HepG2 (cell line): ENCODE results near the gene LEF1. TPM values are rescaled to one million over a fixed set of nuclear protein-coding genes. Genes with fewer than 3 reads are reported as not detected.

Source experiments
- ATAC-seq: fragments of 200-7000 bp; cut with Tn5 transposase; 3 replicates; pipeline ENCODE4 v1.9.1; 2020; ENCODE audit warnings: mild to moderate bottlenecking, moderate library complexity
- BruUV-seq: library from RNA; stranded (reverse); fragments of 400-500 nt; replicated peaks from 2 replicates; lab custom pipeline; 2021; lab: Mats Ljungman, UMichigan
- CTCF ChIA-PET: fragments of 300-600 bp; formaldehyde crosslinking; extraction: SDS; loops from one replicate; lab custom pipeline; 2021; ENCODE audit warnings: low total read pairs, inconsistent platforms, low intra/inter-chr PET ratio; lab: Yijun Ruan, JAX
- POLR2A ChIA-PET: fragments of 350-600 bp; sonication (Branson Sonifier 250); formaldehyde crosslinking; loops from one replicate; lab custom pipeline; 2020; ENCODE audit warnings: antibody characterized with exemption, inconsistent platforms; lab: Yijun Ruan, JAX
- DNase-seq: peaks from one replicate; pipeline ENCODE4 v3.0.0-alpha.2; 2015; ENCODE audit warnings: low spot score
- FAIRE-seq: peaks from 3 replicates; lab custom pipeline; 2011; peaks lifted over from hg19 to GRCh38; lab: Jason Lieb, UNC
- H2AFZ ChIP-seq: one replicate; pipeline ENCODE4 v1.6.1; 2011; ENCODE audit warnings: low read length, inconsistent platforms
- H3K27ac ChIP-seq: fragments of 300-600 bp; 3 replicates; pipeline ENCODE4 v1.8.0; 2011; ENCODE audit warnings: mixed run types, mild to moderate bottlenecking, mixed read lengths, low read length, inconsistent platforms; ENCODE audit not compliant: insufficient read depth; ENCODE audit errors: extremely low read length
- H3K27me3 ChIP-seq, 2 experiments: fragments of 200-600 bp in 1 of 2; 2 replicates in 1 of 2; 3 replicates in 1 of 2; pipeline versions ENCODE4 v1.6.0 to v1.8.0; 2011; ENCODE audit warnings: low read length in 2 of 2, mild to moderate bottlenecking in 2 of 2, moderate library complexity in 2 of 2, inconsistent platforms in 1 of 2; ENCODE audit not compliant: insufficient read depth in 2 of 2, control insufficient read depth in 1 of 2
- H3K36me3 ChIP-seq, 2 experiments: fragments of 200-600 bp in 1 of 2; replicated peaks in 1 of 2; 2 replicates in 1 of 2; 3 replicates in 1 of 2; pipeline versions ENCODE4 v1.5.1 to v1.8.0; 2011; ENCODE audit warnings: low read length in 2 of 2, inconsistent platforms in 1 of 2; ENCODE audit not compliant: insufficient read depth in 2 of 2, control insufficient read depth in 1 of 2
- H3K4me1 ChIP-seq: 2 replicates; pipeline ENCODE4 v1.5.1; 2012; ENCODE audit warnings: low read length, inconsistent platforms; ENCODE audit not compliant: insufficient read depth
- H3K4me2 ChIP-seq: 2 replicates; pipeline ENCODE4 v1.6.0; 2011; ENCODE audit warnings: low read depth, low read length, inconsistent platforms
- H3K4me3 ChIP-seq, 3 experiments: fragments of 200-600 bp in 1 of 3; sonication (generic), shearing (Covaris generic) in 1 of 3; replicated peaks in 1 of 3; 2 replicates each; pipeline ENCODE4 v1.5.1; 2011 to 2016; ENCODE audit warnings: low read length in 3 of 3, inconsistent platforms in 2 of 3, low read depth in 2 of 3, mild to moderate bottlenecking in 2 of 3, control low read depth in 1 of 3, mixed read lengths in 1 of 3; ENCODE audit not compliant: insufficient read depth in 1 of 3
- H3K79me2 ChIP-seq: one replicate; pipeline ENCODE4 v1.6.1; 2011; ENCODE audit warnings: low read length, inconsistent platforms; ENCODE audit not compliant: insufficient read depth
- H3K9ac ChIP-seq: 2 replicates; pipeline ENCODE4 v1.6.0; 2011; ENCODE audit warnings: mild to moderate bottlenecking, low read depth, low read length, inconsistent platforms; ENCODE audit not compliant: insufficient read depth
- H3K9me3 ChIP-seq: 2 replicates; pipeline ENCODE4 v1.5.1; 2012; ENCODE audit warnings: mild to moderate bottlenecking, low read length
- H4K20me1 ChIP-seq: 2 replicates; pipeline ENCODE4 v1.6.0; 2011; ENCODE audit warnings: inconsistent platforms, mild to moderate bottlenecking, low read length, moderate library complexity; ENCODE audit not compliant: insufficient read depth
- EZH2 ChIP-seq: conservative IDR thresholded peaks from 2 replicates; pipeline ENCODE4 v1.6.1; 2012; ENCODE audit warnings: mild to moderate bottlenecking, low read depth, low read length, moderate library complexity
- GTF3A ChIP-seq: sonication (generic); formaldehyde crosslinking; conservative IDR thresholded peaks from 2 replicates; pipeline ENCODE4 v1.4.0; 2020; ENCODE audit warnings: mild to moderate bottlenecking, missing genetic modification reagents
- MATR3 ChIP-seq: sonication (generic); formaldehyde crosslinking; IDR thresholded peaks from 2 replicates; pipeline ENCODE4 v1.4.0; 2020; ENCODE audit warnings: missing genetic modification reagents
- NCOA5 ChIP-seq: sonication (generic); formaldehyde crosslinking; IDR thresholded peaks from 2 replicates; pipeline ENCODE4 v1.4.0; 2020; ENCODE audit warnings: missing genetic modification reagents
- NR2F1 ChIP-seq, 2 experiments: fragments of 450-650 bp in 1 of 2; formaldehyde crosslinking in 1 of 2; IDR thresholded peaks; 2 replicates each; pipeline versions ENCODE4 v1.5.0 to v1.6.1; 2016 to 2020; ENCODE audit warnings: mild to moderate bottlenecking in 1 of 2, missing compliant biosample characterization in 1 of 2, missing genetic modification reagents in 1 of 2, moderate library complexity in 1 of 2
- PPARG ChIP-seq: conservative IDR thresholded peaks from 2 replicates; pipeline ENCODE4 v1.6.1; 2016; ENCODE audit warnings: missing biosample characterization, missing genetic modification reagents
- SOX13 ChIP-seq, 3 experiments: fragments of 450-650 bp in 1 of 3; sonication (generic) in 1 of 3; formaldehyde crosslinking in 1 of 3; IDR thresholded peaks in 2 of 3; conservative IDR thresholded peaks in 1 of 3; 2 replicates each; pipeline versions ENCODE4 v1.5.0 to v1.6.1; 2016 to 2020; ENCODE audit warnings: antibody characterized with exemption in 1 of 3, mild to moderate bottlenecking in 1 of 3, missing compliant biosample characterization in 1 of 3, missing genetic modification reagents in 1 of 3, moderate library complexity in 1 of 3
- ZBTB21 ChIP-seq: sonication (generic); formaldehyde crosslinking; IDR thresholded peaks from 2 replicates; pipeline ENCODE4 v1.4.0; 2020; ENCODE audit warnings: missing genetic modification reagents
- ZFP1 ChIP-seq: IDR thresholded peaks from 2 replicates; pipeline ENCODE4 v1.6.1; 2016
- ZMAT3 ChIP-seq: sonication (generic); formaldehyde crosslinking; conservative IDR thresholded peaks from 2 replicates; pipeline ENCODE4 v1.7.0; 2021; ENCODE audit warnings: missing genetic modification reagents
- ZNF264 ChIP-seq: sonication (generic); formaldehyde crosslinking; IDR thresholded peaks from 2 replicates; pipeline ENCODE4 v1.4.0; 2020; ENCODE audit warnings: missing genetic modification reagents
- ZNF543 ChIP-seq: sonication (generic); formaldehyde crosslinking; IDR thresholded peaks from 2 replicates; pipeline ENCODE4 v1.4.0; 2020; ENCODE audit warnings: mild to moderate bottlenecking, missing genetic modification reagents
- WGBS: methylation state at CpG from one replicate; pipeline ENCODE4 v1.1.6; 2017; ENCODE audit warnings: low lambda C conversion rate; 5-methylcytosine and 5-hydroxymethylcytosine counted together
- in situ Hi-C: cut with HindIII; loops from 2 replicates; pipeline ENCODE4 v1.10.0; 2017; ENCODE audit warnings: low pct_unique_long_range_greater_than_20kb; ENCODE audit not compliant: extremely low pct_ligation_motif_present
- intact Hi-C: fragments of 100-400 bp; cut with micrococcal nuclease; formaldehyde crosslinking; loops from one replicate; pipeline ENCODE4 v1.10.0; 2022; ENCODE audit not compliant: unreplicated experiment
- polyA plus RNA-seq, 8 experiments: library from polyadenylated mRNA; depleted of rRNA in 3 of 8; stranded (reverse) in 7 of 8; unstranded in 1 of 8; fragments of >200 nt; fragmentation: Illumina TruSeq in 4 of 8; extraction: Trizol in 4 of 8; gene quantifications; 2 replicates each; pipeline versions ENCODE4 v1.2.1 to v1.2.3, GENCODE V29; 2011 to 2016; ENCODE audit warnings: low read depth in 4 of 8, missing spikeins in 1 of 8, mixed read lengths in 1 of 8; ENCODE audit not compliant: insufficient read depth in 1 of 8
- total RNA-seq, 5 experiments: library from RNA; depleted of rRNA; stranded (reverse); fragments of >200 nt; fragmentation: Illumina TruSeq; extraction: Trizol; gene quantifications; 2 replicates each; pipeline ENCODE4 v1.2.3, GENCODE V29; 2016; ENCODE audit warnings: low read depth in 1 of 5
- TF ChIP-seq, protein P1 (sequence below): sonication (generic); formaldehyde crosslinking; IDR thresholded peaks from 2 replicates; pipeline ENCODE4 v1.4.0; 2020; ENCODE audit warnings: missing genetic modification reagents, borderline replicate concordance
- TF ChIP-seq, protein P2 (sequence below): IDR thresholded peaks from 2 replicates; pipeline ENCODE4 v1.6.1; 2016; ENCODE audit warnings: missing compliant biosample characterization, missing genetic modification reagents, borderline replicate concordance
- TF ChIP-seq, protein P3 (sequence below): sonication (generic); formaldehyde crosslinking; conservative IDR thresholded peaks from 2 replicates; pipeline ENCODE4 v1.8.0; 2022; ENCODE audit warnings: mild to moderate bottlenecking, moderate library complexity, missing genetic modification reagents
- TF ChIP-seq, protein P4 (sequence below): IDR thresholded peaks from 2 replicates; pipeline ENCODE4 v1.6.1; 2012; ENCODE audit warnings: low read length, improper control_type of control experiment

Gene LEF1
- total and polyA plus RNA-seq, 2 of the 13 experiments (the other 11 are each of a cell fraction or from before 2014, with no cell fraction given): 0.22 to 0.29 TPM

DNA sequence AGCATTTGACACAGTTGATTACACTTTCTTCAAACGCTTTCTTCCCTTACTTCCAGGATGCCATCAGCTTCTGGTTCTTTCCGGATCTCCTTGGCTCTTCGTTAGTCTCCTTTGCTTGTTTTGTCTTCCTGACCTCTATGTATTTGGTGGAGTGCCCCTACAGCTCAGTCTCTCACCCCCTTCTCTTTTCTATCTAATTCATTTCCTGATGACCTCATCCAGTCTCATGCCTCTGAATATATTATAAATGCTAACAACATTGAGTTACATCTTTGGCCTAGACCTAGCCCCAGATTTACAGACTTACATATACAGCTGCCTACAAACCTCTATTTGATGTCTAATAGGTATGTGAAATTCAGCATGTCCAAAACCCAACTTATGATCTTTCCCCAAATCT is 16.5 kb upstream of the LEF1 start:
- no peaks in the 10 kb centered on the region for H3K36me3 ChIP-seq
- no peaks in the 10 kb centered on the region for H4K20me1 ChIP-seq
- no peak overlapping the region for H3K4me3 ChIP-seq
- H3K9ac ChIP-seq: no peak overlapping the region
- BruUV-seq: no TSS peak
- no peak overlapping the region for H2AFZ ChIP-seq
- intact Hi-C loops: no loop called here
- in situ Hi-C loops: no loop called here
- no peak overlapping the region for H3K27ac ChIP-seq
- no peaks in the 10 kb centered on the region for H3K79me2 ChIP-seq
- ChIA-PET CTCF (no interaction called here), POLR2A (no interaction called here)
- DNase-seq (no peak), ATAC-seq (no peak), FAIRE-seq (no peak)
- H3K4me2 ChIP-seq: no peak overlapping the region
- 50% methylated on average over 3 of the region's 3 CpGs for WGBS
- H3K9me3 ChIP-seq: no peaks in the 10 kb centered on the region
- H3K4me1 ChIP-seq: no peaks in the 10 kb centered on the region
- H3K27me3 ChIP-seq: peaks cover 0 to 1% of the 10 kb centered on the region in 2 experiments; a peak in 1 of 5 replicates
- TF ChIP-seq ZNF543 (CRISPR knock-in tag) (no peak), PPARG (no peak), NR2F1 (CRISPR knock-in tag; IDR thresholded peaks at IDR 0.05) (no peak), GTF3A (no peak), ZFP1 (CRISPR knock-in tag) (no peak), ZNF264 (CRISPR knock-in tag) (no peak), EZH2 (no peak), ZBTB21 (CRISPR knock-in tag) (no peak), MATR3 (CRISPR knock-in tag) (no peak), ZMAT3 (CRISPR knock-in tag) (no peak), NCOA5 (no peak), SOX13 (IDR thresholded peaks at IDR 0.05) (no peak), SOX13 (CRISPR knock-in tag; conservative IDR thresholded peaks at IDR 0.05 in 1 of 2, IDR thresholded peaks at IDR 0.05 in 1 of 2) (no peak)
- TF ChIP-seq, protein P1, sequence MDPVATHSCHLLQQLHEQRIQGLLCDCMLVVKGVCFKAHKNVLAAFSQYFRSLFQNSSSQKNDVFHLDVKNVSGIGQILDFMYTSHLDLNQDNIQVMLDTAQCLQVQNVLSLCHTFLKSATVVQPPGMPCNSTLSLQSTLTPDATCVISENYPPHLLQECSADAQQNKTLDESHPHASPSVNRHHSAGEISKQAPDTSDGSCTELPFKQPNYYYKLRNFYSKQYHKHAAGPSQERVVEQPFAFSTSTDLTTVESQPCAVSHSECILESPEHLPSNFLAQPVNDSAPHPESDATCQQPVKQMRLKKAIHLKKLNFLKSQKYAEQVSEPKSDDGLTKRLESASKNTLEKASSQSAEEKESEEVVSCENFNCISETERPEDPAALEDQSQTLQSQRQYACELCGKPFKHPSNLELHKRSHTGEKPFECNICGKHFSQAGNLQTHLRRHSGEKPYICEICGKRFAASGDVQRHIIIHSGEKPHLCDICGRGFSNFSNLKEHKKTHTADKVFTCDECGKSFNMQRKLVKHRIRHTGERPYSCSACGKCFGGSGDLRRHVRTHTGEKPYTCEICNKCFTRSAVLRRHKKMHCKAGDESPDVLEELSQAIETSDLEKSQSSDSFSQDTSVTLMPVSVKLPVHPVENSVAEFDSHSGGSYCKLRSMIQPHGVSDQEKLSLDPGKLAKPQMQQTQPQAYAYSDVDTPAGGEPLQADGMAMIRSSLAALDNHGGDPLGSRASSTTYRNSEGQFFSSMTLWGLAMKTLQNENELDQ: no peak
- TF ChIP-seq, protein P2, sequence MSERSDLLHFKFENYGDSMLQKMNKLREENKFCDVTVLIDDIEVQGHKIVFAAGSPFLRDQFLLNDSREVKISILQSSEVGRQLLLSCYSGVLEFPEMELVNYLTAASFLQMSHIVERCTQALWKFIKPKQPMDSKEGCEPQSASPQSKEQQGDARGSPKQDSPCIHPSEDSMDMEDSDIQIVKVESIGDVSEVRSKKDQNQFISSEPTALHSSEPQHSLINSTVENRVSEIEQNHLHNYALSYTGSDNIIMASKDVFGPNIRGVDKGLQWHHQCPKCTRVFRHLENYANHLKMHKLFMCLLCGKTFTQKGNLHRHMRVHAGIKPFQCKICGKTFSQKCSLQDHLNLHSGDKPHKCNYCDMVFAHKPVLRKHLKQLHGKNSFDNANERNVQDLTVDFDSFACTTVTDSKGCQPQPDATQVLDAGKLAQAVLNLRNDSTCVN (CRISPR knock-in tag): no peak
- TF ChIP-seq, protein P3, sequence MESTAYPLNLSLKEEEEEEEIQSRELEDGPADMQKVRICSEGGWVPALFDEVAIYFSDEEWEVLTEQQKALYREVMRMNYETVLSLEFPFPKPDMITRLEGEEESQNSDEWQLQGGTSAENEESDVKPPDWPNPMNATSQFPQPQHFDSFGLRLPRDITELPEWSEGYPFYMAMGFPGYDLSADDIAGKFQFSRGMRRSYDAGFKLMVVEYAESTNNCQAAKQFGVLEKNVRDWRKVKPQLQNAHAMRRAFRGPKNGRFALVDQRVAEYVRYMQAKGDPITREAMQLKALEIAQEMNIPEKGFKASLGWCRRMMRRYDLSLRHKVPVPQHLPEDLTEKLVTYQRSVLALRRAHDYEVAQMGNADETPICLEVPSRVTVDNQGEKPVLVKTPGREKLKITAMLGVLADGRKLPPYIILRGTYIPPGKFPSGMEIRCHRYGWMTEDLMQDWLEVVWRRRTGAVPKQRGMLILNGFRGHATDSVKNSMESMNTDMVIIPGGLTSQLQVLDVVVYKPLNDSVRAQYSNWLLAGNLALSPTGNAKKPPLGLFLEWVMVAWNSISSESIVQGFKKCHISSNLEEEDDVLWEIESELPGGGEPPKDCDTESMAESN (CRISPR knock-in tag): no peak
- TF ChIP-seq, protein P4, sequence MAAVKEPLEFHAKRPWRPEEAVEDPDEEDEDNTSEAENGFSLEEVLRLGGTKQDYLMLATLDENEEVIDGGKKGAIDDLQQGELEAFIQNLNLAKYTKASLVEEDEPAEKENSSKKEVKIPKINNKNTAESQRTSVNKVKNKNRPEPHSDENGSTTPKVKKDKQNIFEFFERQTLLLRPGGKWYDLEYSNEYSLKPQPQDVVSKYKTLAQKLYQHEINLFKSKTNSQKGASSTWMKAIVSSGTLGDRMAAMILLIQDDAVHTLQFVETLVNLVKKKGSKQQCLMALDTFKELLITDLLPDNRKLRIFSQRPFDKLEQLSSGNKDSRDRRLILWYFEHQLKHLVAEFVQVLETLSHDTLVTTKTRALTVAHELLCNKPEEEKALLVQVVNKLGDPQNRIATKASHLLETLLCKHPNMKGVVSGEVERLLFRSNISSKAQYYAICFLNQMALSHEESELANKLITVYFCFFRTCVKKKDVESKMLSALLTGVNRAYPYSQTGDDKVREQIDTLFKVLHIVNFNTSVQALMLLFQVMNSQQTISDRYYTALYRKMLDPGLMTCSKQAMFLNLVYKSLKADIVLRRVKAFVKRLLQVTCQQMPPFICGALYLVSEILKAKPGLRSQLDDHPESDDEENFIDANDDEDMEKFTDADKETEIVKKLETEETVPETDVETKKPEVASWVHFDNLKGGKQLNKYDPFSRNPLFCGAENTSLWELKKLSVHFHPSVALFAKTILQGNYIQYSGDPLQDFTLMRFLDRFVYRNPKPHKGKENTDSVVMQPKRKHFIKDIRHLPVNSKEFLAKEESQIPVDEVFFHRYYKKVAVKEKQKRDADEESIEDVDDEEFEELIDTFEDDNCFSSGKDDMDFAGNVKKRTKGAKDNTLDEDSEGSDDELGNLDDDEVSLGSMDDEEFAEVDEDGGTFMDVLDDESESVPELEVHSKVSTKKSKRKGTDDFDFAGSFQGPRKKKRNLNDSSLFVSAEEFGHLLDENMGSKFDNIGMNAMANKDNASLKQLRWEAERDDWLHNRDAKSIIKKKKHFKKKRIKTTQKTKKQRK: no peak
- TF ChIP-seq, all 625 proteins: peak for 0
